ENCODE data around the gene COL4A6.

The COL4A6 gene

GRCh38 chrX:108132034-108132433, 306.2 kb downstream of the COL4A6 start:
- POLR2A ChIA-PET, result no interaction called here

DNA sequence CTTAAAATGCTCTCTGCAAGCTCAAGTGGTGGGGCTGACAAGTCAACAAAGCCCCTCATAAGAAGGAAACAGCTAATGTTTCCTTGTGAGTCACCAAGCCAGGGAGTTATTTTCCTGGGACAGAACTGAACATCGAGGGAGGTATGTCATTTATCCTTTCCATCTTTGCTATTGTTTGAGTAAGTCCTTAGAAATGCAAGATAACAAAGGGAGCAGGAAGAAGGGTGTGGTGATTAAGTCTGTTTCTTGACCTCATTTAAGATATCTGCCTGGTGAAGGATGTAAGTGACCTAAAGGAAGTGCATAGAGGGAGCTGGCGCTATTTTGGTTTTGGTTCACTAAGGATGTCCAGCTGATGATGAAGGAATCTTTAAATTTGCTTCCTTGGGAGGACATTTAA, 306.8 kb downstream of the COL4A6 start:
- Histone ChIP-seq H3K4me1 (ENCODE audit: control insufficient read depth, insufficient read depth, low read length) (no peaks in the 10 kb centered on the region), H3K36me3 (ENCODE audit: control insufficient read depth in 2 of 2, insufficient read depth in 1 of 2, low read length in 2 of 2) (peaks cover 0 to 22% of the 10 kb centered on the region in 2 experiments; a peak in 2 of 3 replicates), H3K27ac (ENCODE audit: extremely low read depth, low read depth, low read length) (no peak overlapping the region), H3K4me3 (ENCODE audit: low read depth, low read length) (no peak overlapping the region), H3K9me3 (ENCODE audit: control insufficient read depth, insufficient read depth, low read depth, low read length) (no peaks in the 10 kb centered on the region)
- TF ChIP-seq ZNF391 (tag by site-specific recombination; IDR thresholded peaks at IDR 0.05; ENCODE audit: borderline replicate concordance, low read depth), result no peak
- ChIA-PET CTCF (interaction anchor here (0.6 to 0.7 kb wide), 2 partner anchors 8 to 307 kb away, joined by 3 to 4 read pairs; no protein-coding TSS in a partner anchor), POLR2A (no interaction called here)

More at GRCh38 chrX:108132034-108132433, 306.2 kb downstream of the COL4A6 start:
- Histone ChIP-seq H3K27ac (ENCODE audit: extremely low read depth, low read depth, low read length) (no peak overlapping the region), H3K4me1 (ENCODE audit: control insufficient read depth, insufficient read depth, low read length) (no peaks in the 10 kb centered on the region), H3K4me3 (ENCODE audit: low read depth, low read length) (no peak overlapping the region), H3K9me3 (ENCODE audit: control insufficient read depth, insufficient read depth, low read depth, low read length) (no peaks in the 10 kb centered on the region), H3K36me3 (ENCODE audit: control insufficient read depth in 2 of 2, insufficient read depth in 1 of 2, low read length in 2 of 2) (peaks cover 0 to 22% of the 10 kb centered on the region in 2 experiments; a peak in 2 of 3 replicates)
- TF ChIP-seq ZBTB26 (tag by site-specific recombination; optimal IDR thresholded peaks at IDR 0.05) (no peak), ZNF184 (tag by site-specific recombination; IDR thresholded peaks at IDR 0.05) (no peak), GLI2 (tag by site-specific recombination; IDR thresholded peaks at IDR 0.05; ENCODE audit: borderline replicate concordance, low read depth) (no peak), ZNF76 (tag by site-specific recombination; IDR thresholded peaks at IDR 0.05; ENCODE audit: borderline replicate concordance, low read depth) (no peak), ZNF600 (tag by site-specific recombination; IDR thresholded peaks at IDR 0.05) (no peak), ZXDB (tag by site-specific recombination; IDR thresholded peaks at IDR 0.05) (no peak), HOXC10 (CRISPR knock-in tag; IDR thresholded peaks at IDR 0.05) (no peak), ZSCAN5A (tag by site-specific recombination; IDR thresholded peaks at IDR 0.05) (no peak), ZFP3 (tag by site-specific recombination; IDR thresholded peaks at IDR 0.05; ENCODE audit: low read depth) (no peak)
- CTCF ChIA-PET, result no interaction called here

- H3K27ac ChIP-seq (ENCODE audit: extremely low read depth, low read depth, low read length), result no peak overlapping the region
- ChIA-PET POLR2A (no interaction called here), CTCF (interaction anchor here (0.6 to 1.1 kb wide), 2 partner anchors 8 kb away, joined by 3 to 4 read pairs; no protein-coding TSS in a partner anchor)
- no peak for TF ChIP-seq HOXA7 (CRISPR knock-in tag; IDR thresholded peaks at IDR 0.05; ENCODE audit: borderline replicate concordance)
- TF ChIP-seq ZNF148 (tag by site-specific recombination; IDR thresholded peaks at IDR 0.05; ENCODE audit: borderline replicate concordance), result no peak
- H3K4me1 ChIP-seq (ENCODE audit: control insufficient read depth, insufficient read depth, low read length), result no peaks in the 10 kb centered on the region
- H3K36me3 ChIP-seq (ENCODE audit: control insufficient read depth in 2 of 2, insufficient read depth in 1 of 2, low read length in 2 of 2), result peaks cover 0 to 22% of the 10 kb centered on the region in 2 experiments; a peak in 2 of 3 replicates
- H3K9me3 ChIP-seq (ENCODE audit: control insufficient read depth, insufficient read depth, low read depth, low read length), result no peaks in the 10 kb centered on the region
- no peak overlapping the region for H3K4me3 ChIP-seq (ENCODE audit: low read depth, low read length)
These were observed 307.3 kb downstream of the COL4A6 start for GRCh38 chrX:108130889-108131288.

GRCh38 chrX:108127152-108127551, 311.1 kb downstream of the COL4A6 start:
- ChIA-PET POLR2A (no interaction called here), CTCF (interaction anchor here (0.7 to 1.8 kb wide), 2 partner anchors 12 to 86 kb away, joined by 3 to 8 read pairs; no protein-coding TSS in a partner anchor)
- TF ChIP-seq, protein P1, sequence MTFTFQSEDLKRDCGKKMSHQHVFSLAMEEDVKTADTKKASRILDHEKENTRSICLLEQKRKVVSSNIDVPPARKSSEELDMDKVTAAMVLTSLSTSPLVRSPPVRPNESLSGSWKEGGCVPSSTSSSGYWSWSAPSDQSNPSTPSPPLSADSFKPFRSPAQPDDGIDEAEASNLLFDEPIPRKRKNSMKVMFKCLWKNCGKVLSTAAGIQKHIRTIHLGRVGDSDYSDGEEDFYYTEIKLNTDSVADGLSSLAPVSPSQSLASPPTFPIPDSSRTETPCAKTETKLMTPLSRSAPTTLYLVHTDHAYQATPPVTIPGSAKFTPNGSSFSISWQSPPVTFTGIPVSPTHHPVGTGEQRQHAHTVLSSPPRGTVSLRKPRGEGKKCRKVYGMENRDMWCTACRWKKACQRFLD (tag by site-specific recombination; IDR thresholded peaks at IDR 0.05), result no peak
- no peak for TF ChIP-seq ZNF148 (tag by site-specific recombination; IDR thresholded peaks at IDR 0.05; ENCODE audit: borderline replicate concordance)
- Histone ChIP-seq H3K36me3 (ENCODE audit: control insufficient read depth in 2 of 2, insufficient read depth in 1 of 2, low read length in 2 of 2) (peaks cover 0 to 5% of the 10 kb centered on the region in 2 experiments; a peak in 2 of 3 replicates), H3K9me3 (ENCODE audit: control insufficient read depth, insufficient read depth, low read depth, low read length) (no peaks in the 10 kb centered on the region), H3K4me3 (ENCODE audit: low read depth, low read length) (no peak overlapping the region), H3K27ac (ENCODE audit: extremely low read depth, low read depth, low read length) (no peak overlapping the region), H3K4me1 (ENCODE audit: control insufficient read depth, insufficient read depth, low read length) (0 out of 2 replicates have a peak, but pooled peaks cover 7% of the 10 kb centered on the region)
